NCI-H2196 (cell line): ENCODE data around the gene CYB5RL.
"Not testable (repeated sequence)": the region's sequence is repeated elsewhere in the genome, so short reads cannot be mapped to it uniquely, and the experiment has no call there.

Experiments
- DNase-seq: peaks from one replicate; lab custom pipeline; 2025; ENCODE audit not compliant: unreplicated experiment; lab: John Stamatoyannopoulos, UW

CYB5RL gene

DNA sequence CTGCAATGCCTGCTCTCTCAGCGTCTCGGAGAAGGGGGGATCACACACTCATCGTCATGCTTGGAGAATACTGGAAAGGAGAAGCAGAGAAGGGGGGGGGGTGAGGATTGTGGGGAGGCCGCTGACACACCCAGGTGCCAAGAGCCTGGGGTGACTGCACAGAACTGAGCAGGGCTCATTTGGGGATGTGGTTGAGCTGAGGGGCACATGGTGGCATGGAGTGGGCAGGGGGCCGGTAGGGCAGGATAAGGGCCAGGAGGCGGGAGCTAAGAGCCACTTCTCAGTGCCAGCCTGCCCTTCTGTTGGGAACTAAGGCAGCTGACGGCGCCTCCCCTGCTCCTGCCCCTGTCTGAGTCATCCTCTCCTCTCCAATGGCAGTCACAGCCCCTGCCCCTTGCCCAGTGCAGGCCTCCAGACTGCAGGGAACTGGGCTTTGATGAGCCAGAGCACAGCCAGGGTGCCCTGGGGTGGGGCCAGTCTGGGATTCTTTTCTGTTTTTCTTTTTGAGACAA lies 27.3 kb upstream of the CYB5RL start:
- no peak for DNase-seq

DNA sequence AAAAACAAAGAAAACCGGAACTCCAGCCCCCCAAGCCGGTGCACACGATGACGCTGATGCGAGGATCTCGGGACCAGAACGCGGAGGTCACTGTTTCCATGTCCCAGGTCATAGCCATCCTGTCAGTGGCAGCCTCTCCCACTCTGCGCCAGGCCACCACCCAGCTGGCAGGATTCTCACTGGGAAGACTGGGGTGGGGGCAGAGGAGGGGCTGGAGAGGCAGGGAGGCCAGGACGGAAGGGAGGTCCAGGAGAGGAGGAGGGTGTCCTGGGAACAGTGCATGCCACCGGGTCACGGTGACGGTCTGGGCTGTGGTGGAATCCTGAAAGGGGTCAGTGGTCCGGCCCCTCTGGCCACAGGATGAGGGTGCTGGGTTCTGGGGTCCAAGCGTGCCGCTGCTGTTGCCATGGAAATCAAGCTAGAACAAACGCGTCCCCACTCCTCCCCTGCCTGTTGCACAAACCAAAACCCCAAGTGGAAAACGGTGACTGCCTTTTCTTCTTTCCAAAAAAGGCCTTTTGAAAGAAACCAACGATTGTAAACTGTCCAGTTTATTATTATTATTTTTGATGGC lies 26.2 kb upstream of the CYB5RL start:
- no peak for DNase-seq

DNA sequence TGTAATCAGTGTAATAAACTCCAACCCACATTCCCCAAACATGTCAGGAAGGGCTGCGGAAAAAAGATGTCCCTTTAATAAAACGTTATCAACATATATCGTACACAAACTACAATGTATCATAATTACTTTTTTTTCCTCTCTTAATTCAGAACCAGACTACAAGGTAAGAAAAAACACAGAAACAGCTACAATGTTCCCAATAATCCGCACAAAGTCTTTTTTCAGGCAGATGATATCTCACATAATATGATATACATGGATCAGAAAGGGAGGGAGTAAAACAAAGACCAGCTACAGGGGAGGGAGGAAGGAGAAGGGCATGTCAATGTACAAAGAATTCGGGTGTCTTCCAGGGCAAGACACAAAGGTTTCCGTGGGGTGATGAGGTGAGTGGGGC lies 25.5 kb upstream of the CYB5RL start:
- no peak for DNase-seq

DNA sequence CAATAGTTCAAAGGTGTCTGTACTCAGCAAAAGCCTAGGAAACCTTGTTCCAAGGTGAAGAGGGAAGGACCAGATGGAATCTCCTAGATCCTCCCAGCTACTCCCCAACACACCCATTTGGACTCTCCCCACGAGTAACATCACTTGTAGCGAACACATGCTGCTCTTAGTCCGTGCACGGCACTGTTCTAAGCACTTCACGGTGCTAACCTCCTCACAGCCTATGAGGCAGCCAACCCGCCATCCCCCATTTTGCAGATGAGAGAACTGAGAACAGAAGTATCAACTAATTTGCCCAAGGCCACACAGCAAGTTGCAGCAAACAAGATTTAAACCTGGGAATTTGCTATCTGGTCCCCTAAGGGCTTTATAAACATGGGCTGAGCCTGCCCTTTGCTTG lies 24.4 kb upstream of the CYB5RL start:
- no peak for DNase-seq

DNA sequence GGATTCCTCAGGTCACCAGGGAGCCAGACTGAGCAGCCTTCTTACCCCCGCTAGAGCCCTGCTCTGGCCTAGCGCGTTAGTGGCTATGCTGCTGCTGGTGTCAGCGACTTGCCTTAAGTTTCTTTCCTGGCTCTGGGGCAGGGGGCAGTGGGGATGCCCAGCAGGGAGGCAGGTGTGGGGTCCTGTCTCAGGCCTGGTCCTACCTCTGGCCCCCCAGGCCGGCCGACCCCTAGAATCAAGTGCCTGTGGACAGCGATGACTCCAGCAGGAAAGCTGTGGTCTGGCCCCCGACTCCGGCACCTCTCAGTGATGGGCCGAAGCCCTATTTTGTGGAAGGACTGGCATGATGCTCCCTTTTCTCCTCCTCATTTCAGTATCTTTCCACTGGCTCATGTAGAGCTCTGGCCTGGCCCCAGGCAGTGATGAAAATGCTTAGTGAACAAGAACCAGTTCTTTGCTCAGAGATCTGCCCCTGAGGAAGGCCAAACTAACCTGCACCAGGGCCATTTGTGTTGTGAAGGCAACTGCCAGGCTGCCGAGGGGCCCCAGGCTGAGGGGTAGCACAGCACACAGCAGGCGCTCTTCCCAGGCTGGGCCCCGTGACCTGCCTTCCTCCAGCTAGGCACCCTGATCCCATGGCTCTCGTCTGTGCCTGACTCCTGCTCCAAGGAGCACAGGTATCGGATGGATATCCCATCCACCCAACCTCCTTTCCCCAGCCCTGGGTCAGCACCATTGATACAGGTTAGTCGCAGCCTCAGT lies 23.8 kb upstream of the CYB5RL start:
- DNase-seq, result no peak

DNA sequence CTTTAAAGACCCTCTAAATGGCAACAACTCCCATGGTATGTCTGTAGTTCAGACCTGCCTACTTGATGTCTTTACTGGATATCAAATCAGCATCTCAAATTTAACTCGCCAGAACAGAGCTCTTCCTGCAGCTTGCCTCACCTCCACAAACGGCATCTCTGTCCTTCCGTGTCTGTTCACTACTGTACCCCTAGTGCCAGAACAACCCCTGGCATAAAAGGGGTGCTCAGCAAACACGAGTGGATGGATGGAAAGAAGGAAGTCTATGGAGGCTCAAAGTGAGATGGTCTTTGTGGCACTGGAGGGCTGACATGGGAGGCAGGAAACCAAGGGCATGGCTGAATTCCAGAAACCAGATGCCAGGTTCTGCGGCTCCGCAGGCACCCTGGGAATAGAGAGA lies 22.9 kb upstream of the CYB5RL start:
- no peak for DNase-seq

DNA sequence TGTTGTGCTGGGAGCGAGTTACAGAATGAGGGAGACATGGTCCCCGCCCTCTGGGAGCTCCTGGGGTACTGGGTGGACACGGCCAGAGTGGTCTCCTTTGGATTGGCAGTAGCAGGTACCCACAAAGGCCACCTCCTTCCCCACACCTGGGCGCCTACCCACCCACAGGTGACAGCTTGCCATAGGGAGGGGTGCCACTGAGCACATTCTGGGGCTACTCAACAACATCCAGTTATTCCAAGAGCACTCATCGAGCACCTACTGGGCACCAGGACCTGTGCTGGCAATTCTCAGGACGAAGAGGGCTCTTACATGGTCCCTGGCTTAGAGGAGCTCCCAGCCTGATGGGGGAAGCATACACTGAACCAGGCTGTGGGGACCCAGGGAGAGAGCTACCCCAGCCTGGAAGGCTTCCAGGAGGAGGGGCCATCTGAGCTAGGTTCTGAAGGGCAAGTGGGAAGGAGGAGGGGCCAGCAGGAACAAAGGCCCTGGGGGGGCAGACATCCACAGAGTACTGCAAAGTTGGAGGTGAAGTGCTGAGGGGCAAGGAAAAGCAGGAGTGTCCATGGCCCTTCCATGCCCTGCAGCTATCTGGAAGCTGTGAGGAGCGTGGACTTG lies 22.1 kb upstream of the CYB5RL start:
- no peak for DNase-seq

DNA sequence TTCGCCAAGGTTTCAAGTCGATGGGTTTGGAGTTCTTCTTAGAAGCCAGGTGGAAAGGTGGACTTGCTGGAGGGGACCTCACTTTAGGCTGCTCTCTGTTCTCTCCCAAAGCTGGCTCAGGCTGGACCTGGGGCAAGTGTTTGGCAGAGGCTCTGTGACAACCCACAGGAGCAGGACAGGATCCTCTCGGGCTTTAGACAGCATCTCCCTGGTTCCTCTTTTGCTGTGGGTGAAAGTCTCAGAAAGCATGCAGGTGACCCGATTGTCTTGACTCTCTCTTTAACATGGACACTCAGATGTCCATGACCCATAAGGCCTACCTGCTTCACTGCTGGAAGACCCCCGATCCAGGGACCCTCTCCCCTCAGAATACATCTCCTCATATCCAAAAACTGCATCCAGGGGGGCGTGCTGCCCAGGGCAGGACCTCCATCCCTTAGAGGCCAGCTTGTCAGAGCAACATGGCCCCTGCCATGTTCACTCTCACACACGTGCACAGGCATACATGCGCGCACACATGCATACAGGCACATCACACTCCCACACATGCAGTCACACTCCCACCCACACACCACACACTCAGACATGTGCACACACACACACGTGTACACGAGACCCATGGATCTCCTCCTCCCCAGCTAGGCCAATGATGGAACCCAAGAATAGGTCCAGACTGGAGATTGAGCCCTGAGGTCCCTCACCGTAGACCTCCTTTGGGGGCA lies 21.4 kb upstream of the CYB5RL start:
- no peak for DNase-seq

DNA sequence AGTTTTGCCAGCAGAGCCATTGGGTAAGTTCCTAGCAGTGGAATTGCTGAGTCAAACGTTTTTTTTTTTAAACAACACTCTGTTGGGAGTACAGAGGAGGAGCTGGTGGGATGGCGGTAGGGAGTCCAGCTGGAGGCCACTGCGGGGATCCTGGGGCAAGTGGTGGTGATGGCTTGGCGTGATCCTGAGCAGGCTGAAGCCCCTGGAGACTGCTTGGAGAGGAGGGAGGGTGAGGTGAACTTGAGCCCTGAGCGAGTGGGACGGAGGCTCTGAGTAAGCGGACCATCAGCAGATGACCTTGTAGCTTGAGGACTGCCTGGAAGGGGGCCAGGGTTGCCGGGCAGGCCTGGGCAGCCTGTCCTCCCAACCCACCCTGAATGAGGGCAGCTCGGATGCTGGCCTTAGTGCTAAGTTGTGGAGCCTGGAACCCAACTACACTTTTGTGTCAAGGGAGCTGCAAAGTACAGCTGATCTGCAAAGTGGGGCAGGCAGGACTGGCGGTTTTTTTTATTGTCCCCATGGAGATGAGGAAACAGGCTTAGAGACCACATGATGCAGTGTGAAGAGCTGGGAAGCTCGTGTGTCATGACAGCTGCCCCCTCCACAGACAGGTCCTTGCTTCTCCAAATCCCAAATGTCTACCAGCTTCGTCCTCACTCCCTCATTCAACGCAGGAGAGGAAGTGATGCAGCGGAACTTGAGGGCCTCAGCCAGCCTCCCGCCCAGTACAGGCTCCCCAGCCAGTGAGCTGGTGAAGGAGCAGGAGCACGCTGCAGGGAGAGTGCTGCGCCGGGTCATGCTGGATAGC lies 20.4 kb upstream of the CYB5RL start:
- DNase-seq, result no peak

DNA sequence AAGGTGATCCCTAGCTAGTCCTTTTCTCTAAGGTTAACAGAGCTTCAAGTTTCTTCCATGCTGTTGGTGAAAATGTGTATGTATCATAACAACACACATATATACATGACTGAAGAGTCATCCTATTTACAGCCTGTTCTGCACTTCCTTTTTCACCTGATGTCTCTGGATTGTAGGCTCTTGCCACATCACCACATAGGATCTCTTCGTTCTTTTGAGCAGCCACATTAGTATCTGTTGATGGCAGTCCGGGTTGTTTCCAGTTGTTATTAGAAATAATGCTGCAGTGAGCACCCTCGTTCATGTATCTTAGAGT lies 19.8 kb upstream of the CYB5RL start:
- DNase-seq, result no peak

DNA sequence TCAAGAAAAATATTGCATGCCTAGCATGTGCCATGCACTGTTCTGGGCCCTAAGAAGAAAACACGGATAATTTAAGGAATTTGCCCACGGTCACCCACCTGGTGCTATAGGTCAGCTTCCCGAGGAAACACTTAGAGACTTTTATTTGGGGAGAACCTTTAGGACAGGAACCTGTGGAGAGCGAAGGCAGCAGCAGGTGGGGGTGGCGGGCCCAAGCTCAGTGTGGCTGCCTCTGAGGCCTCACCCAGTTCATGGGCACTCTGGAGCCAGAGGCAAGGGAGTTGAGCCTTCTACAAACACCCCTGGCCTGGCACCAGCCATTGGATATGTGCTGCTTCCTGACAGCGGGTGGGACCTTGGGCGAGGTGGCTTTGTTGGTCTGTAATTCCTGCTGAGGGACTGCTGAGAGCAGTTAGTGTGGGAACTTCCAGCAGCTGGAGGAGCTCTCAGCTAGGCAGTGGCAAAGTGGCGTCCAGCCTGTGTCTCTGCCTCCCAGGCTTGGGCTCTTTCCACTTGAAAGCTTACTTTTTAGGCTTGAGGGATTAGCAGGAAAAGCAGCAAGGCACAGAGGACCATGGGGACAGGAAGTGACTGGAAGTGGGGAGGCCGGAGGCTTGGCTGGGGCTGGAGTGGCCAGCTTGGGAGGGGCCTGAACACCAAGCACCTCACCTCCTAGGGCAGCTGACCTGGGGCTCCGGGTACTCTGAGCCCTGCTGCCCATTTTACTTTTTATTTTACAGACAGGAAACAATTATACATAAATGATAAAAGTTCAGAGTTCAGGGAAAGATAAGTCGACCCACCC lies 19.3 kb upstream of the CYB5RL start:
- DNase-seq, result no peak

DNA sequence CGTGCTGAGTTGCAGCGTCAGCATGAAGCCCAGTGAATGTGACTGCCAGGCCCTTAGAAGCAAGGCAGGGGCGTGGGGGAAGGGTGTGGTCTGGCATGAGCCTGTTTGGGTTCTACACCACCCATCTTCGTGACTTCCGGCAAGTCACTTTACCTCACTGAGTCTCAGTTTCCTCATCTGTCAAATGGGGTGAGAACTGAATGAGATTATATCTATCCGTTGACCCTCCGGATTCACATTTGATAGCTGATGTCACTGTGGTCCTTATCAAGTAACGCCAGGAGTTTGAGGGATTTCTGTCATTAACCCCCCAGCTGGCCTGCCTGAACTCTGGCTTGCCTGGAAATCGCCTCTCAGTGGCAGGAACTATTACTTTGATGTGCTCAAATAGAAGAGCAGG lies 15.7 kb upstream of the CYB5RL start:
- no peak for DNase-seq

DNA sequence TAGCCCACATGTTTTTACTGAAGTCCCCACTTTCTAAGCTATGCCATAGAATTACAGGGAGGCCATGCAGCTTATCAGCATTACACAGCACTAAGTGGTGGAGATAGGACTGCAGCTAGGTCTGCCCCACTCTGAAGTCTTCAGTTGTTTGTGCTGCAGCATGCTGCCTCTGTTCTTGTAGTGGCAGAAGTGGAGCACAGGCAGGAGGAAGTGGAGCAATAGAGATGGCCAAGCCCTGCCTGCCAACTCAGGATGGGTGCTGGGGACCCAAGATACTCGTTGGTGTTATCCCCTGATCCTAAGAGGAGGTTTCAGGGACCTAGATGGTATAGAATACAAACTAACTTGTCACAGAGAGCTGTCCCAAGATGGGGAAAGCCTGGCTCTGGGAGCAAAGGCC lies 13.0 kb upstream of the CYB5RL start:
- DNase-seq, result no peak

DNA sequence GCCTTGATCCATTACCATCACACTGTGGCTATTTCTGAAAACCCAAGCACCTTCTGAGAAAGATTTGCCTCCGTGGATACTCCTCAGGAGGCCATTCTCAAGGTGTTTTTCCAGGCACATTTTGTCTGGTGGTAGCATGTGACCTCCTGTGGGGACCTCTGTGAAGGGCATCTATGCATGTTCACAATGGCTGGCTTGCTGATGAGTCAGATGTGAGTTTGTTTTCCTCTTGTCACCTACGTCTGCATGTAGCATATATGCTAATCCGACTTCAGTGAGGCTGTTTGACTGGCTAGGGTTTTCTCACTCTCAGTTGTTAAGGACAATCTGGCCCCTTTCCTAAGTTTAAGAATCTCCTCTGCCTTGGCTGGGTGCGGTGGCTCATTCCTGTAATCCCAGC lies 8.1 kb upstream of the CYB5RL start:
- DNase-seq, result not testable (repeated sequence)

DNA sequence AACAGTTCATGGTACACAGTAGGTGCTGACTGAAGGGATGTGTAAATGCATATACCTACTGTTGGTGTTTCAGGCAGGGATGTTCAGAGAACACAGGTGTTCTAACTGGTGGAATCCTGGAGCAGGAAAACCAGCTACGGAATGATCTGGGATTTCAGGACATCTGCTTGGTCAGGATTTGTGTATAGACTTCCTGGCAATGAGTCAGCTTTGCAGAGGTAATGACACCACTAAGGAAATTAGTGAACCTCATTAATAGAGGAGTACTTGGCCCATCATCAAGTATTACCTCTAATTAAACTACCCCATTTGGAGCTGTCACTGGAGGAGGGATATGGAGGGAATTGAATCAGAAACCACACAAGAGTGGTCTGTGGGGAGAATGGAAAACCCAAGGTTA lies 7.5 kb upstream of the CYB5RL start:
- no peak for DNase-seq

DNA sequence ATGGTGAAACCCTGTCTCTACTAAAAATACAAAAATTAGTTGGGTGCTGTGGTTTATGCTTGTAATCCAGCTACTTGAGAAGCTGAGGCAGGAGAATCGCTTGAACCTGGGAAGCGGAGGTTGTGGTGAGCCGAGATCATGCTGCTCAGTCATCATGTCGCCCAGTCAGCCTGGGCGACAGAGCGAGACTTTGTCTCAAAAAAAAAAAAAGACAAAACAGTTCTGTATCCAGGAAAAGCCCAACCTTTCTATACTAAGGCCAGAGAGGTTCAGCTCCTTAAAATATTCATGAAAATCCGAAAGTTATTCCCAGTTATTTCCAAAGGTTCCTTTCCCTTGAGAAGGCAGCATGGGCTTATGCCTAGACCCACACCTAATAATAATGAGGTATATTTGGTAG lies 4.4 kb upstream of the CYB5RL start:
- DNase-seq, result no peak

DNA sequence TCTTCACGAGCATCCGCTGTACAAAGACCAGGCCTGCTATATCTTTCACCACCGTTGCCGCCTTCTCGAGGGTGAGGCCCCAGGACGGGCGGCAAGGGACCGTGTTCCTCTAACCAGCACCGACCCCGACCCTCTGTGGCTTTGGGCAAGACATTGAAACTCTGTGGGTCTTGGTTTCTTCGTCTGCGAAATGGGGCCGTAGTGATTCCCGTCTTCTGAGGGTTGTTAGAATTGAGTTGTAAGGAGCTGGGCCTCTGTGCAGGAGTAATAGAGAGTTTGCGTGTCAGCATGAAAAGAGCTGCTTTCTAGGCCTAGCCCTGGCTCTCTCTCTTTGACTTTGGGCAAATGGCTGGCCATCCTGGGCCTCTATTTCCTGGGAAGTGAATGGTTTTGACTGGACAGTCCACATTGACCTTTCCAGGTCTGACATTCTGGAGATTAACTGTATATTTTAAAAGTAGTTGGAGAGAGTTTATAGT lies 728 bp upstream of the CYB5RL start:
- DNase-seq, result no peak

DNA sequence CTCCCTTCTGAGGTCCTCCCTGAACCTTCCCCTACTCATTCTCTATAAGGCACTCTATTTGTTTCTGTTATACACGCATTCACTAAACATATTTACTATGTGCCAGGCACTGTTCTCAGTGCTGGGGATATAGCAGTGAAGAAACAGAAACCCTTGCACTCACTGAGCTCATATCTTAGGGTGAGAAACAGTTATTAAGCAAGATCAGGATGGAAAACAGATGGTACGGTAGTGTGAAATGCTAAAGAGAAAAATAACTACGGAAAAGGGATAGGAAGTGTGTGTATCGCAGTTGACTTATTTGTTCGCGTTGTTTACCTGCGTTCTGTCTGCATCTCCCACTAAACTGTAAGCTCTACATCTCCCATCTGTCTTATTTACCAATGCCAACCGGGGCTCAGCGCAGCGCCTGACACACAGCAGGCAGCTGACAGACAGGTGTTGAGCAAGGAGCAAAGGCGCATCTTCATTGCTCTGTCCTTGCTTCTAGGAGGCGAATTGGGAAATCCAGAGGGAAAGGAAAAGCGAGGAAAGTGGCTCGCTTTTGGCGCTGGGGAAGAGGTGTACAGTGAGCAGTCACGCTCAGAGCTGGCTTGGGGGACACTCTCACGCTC lies 572 bp downstream of the CYB5RL start:
- DNase-seq, result no peak

DNA sequence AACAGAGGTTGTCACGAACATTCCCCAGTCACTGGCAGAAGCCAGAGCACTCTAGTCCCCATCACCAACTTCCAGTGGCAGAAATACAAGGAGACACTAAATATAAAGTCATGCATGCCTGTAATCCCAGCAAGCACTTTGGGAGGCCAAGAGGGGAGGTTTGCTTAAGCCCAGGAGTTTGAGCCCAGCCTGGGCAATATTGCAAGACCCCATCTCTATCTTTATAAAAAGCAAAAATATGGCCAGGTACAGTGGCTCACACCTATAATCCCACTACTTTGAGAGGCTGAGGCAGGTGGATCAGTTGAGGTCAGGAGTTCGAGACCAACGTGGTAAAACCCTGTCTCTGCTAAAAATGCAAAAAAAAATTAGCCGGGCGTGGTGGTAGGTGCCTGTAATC lies 6.4 kb downstream of the CYB5RL start:
- no peak for DNase-seq

DNA sequence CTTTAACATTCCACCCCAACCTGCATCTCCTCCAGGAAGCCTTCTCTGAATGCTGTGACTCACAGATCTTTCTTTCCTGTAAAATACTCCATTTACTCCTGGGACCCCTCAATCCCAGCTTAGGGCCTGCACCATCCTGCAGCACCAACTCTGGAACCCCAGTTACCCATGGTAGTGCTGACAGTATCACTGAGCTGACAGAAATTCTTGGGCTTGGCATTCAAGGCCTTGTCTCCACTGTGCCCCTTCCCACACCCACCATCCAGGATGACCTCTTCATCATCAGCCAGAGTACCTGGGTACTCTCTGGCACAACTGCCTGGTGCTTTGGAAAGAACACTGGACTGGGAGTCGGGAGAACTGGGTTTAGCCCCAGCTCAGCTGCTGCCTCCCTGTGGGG lies 8.3 kb downstream of the CYB5RL start:
- no peak for DNase-seq
